ENCODE data around the gene GADL1.
A peak's percentile ranks its signal among the peaks of the same experiment; 100 is the strongest.

GADL1 gene

DNA sequence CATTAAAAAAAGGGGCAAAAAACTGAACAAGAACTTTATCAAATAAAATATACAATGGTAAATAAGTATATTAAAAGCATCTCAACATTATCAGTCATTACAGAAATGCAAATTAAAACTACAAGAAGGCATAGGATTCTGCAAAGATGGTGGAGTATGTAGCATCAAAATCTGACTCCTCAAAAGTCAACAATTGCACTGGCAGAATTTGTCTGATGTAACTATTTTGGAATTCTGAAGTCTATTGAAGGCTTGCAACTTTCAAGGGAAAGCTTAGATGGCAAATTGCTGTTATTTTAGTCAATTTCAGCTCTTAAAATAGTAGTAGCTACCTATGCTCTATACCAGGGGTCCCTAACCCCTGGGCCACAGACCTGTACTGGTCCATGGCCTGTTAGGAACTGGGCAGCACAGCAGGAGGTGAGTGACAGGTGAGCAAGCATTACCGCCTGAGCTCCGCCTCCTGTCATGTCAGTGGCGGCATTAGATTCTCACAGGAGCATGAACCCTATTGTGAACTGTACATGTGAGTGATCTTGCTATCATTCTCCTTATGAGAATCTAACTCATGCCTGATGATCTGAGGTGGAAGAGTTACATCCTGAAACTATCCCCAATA, 180.5 kb downstream of the GADL1 start:
- no peak for DNase-seq

DNA sequence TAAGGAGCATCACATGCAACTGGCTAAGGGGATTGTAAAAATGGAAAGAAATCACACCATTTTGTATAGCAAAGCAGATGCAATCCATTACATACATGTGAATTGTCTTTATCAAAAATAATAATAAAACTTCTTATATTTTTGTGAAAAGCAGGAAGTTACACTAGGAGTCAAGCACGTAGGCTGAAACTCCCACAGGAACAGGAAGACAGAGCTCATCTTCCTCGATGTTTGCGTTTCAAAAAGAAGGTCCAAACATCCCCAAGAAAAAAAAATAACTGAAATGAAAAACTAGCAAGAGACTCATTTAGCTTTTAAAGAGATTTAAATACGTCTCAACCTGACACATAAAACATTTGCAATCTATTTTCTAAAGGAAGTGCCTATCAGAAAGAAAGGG, 181.5 kb downstream of the GADL1 start:
- no peak for DNase-seq

DNA sequence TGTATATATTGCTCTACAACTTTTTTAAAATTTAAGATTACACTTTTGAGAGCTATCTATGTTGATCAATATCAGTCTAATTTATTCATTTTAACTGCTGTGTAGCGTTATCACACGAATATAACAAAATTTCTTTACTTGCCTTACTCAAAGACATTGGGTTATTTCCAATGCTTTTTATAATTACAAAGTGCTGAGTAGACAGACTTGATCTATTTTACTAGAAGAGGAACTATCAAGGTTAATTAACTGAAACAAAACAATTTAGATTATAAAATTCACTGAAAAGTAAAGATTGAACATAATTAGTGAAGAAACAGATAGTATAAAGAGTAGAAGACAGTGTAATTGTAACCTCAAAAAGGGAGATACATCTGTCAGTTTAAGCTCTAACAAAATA, 182.6 kb downstream of the GADL1 start:
- no peak for DNase-seq

DNA sequence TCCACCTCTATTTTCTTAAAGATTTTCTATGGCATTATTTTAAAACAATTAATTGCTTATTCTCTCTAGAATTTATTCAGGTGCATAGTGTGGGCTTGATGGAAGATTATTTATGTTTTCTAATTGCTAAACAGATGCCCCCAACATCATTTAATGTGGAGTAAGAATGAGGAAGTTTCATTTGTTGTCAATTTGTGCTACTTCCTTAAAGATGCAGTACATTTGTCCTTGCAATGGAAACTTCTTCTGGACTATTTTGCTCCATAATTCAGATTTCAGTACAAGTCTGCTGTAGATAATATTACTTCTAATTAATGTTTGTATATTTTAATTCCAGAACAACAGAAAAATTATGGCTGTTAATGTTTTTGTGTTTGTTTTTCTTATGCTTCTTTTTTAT, 183.3 kb downstream of the GADL1 start:
- DNase-seq: no peak

DNA sequence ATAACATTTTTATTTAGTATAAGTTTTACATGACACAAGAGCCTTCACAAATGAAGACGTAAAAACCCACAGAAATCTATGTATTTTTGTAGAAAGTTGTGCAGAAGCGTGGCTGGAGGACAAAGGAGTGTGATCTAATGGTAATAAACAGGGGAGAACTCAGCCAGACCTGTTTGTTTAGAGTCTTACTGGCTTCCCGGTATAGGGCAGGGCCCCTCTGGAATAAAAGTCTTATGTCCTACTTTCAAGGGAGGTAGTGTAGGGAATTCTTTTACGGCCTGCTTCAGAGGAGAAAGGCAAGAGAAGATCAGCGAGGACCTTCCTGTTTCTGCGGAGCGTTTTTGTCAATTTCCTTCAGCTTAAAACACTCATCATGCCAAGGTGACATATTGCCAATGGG, 184.4 kb downstream of the GADL1 start:
- DNase-seq: no peak

DNA sequence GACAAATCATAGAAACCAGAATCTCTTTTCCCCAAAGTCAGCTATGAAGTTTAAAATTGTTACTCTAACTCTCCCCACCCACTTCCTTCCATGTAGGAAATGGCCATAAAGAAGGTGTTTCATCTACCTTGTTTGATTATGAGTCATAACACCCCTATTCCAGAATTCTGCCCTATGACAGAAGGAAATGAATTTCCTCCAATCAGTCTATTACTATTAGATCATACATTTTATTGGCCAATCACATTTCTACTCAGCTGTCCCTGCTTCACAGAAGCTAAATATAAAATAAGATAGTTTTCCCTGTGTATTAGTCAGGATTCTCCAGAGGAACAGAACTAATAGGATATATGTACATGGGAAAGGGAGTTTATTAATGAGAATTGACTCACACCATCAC, 186.0 kb downstream of the GADL1 start:
- DNase-seq: no peak

DNA sequence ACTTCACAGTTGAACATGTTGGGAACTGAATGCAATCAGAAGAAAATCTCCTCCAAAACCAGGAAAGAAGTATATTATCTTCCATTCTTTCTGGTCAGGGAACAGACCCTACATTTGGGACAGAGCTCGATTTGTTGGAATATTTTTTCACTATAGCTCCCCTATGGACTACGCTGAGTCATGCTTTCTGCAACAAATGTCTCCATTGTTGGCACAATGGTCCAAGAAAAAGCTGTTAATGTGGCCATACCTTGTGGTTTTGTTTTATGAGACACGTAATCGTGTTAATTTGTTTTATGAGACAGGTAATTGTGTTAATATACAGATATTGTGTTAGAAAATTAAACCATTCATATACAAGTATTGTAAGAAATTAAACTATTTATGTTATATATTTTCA, 186.6 kb downstream of the GADL1 start:
- no peak for DNase-seq

DNA sequence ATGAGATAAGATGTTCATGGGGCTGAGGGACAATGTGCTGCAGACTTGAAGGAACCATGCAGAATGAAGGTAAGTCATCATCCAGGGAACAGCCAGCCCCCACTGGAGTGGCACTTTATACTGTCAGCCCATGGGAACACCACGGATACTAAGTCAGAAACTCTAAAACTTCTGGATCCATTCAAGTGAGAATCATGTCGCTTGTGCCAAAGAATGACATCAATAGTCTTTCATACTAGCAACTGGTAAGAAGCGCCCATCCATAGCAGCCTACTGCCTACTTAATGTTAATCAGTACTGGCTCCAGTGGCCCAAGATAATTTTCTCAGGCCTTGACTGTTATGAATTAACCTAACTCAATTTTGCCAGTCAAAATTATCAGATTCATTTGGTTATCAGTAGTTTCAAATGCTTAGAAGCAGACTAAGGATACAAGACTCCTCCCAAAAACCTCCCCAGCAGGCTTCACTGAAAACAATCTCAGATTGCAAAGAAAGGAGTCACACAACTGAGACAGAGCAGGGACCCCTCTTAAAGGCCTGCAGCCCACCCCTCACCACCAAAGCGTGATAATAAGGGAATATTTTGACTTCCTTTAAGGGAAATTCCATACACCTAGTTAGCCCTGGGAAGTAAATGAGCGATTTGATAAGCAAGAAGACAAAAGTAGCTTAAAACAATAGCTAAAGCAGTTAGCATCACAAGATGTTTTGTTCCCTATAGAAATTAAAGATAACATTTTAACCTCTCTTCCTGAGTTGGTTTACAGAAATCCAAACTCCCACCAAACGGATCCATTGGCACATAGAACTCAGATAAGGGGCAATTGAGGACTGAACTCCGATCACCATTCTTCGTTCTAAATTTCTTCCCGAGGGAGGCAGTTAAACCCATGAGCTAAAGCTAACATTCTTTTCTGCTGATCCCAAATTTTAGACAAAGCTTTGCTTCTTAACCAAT, 189.2 kb downstream of the GADL1 start:
- peak; percentile 17 for DNase-seq

DNA sequence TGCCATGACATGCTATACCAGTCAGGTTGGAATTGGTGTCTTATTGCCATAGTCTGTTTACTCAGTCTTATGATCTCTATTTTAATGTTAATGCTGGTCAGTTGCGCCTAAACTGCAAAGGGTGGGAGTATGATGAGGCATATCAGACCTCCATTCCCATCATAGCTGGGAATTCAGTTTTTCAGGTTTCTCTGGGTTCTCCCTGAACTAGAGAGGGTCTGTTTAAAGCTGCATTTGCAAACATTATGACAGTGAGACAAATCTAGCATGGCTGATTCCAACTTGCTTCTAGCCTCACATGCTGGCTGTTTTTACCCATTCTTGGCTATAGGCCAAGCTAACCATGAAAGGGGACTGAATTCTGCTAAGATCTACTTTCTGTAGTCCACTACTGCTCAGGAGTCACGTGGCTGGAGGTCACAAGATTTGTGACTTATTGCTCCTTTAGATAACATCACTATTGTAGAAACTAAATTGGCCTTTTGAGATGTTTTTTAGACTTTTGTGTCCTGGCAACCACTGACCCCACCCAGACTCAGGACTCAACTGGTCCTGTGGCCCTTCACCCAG, 191.5 kb downstream of the GADL1 start:
- DNase-seq: no peak

DNA sequence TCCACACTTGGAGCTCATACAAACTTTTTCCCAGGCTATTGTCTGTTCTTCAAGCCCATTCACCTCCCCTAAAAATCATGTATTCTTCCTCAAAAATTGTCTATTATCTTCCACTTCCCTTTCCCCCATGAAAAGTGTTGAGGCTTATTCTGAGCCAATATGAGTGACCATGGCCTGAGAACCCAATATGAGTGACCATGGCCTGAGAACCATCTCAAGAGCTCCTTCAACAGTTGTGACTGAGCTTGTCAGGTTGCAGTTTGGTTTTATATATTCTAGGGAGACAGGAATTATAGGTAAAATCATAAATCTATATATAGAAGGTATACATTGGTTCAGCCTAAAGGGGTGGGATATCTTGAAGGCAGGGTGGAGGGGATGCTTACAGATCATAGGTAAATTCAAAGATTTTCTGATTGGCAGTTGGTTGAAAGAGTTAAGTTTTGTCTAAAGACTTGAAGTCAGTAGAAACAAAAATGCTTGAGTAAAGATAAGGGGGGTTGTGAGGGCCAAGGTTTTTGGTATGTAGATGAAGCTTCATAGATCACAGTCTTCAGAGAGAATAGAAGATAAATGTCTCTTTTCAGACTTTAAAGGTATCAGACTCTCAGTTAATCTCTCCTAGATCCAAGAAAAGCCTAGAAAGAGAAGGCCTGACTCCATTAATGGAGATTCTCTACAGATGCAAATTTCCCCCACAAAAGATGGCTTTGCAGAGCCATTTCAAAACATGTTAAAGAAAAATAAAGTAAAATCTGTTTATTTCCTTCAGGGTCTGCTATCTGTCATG, 192.2 kb downstream of the GADL1 start:
- DNase-seq: no peak

DNA sequence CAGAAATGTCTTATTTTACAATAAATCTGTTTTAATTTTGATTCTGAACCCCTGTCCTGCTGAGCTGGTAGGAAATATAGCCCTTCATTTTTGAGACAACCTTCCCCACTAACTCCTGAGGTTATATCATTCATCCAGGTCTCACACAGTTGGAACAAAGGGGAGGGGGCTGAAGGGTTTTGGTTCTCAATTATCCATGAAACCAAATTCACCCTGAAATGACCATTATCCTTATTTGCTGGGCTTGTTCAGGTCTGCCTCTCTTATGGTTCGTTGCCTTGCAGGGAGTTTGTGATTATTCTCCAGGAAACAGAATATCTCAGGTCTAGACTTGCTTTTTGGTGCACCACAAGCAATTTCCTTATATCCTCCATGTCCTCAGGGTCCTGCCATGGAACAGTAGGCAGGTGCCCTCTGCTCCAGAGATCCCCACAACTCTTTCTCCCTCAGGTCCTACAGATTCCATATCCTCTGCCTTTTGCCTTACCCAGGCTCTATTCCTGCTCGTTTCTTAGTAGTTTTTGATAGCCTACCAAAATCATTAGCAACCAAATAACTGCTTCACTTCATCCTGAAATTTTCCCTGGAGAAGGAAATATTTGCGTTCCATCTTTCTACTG, 193.6 kb downstream of the GADL1 start:
- DNase-seq: no peak

DNA sequence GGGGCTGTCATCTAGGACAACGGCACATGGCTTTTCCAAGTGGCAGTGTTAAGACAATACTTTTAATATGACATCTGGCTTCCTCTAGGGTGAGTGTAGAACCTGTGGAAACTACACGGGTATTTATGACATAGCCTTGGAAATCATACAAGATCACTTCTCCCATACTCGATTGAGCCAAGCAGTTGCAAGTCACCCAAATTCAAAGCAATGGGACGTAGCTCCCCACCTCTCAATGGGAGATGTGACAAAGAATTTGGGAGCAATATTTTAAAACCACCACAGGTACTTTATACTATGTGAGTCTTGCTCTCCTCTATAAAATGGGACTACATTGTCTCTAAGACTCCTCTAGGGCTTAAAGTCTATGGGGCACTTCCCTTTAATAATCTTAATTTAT, 194.5 kb downstream of the GADL1 start:
- DNase-seq: no peak

DNA sequence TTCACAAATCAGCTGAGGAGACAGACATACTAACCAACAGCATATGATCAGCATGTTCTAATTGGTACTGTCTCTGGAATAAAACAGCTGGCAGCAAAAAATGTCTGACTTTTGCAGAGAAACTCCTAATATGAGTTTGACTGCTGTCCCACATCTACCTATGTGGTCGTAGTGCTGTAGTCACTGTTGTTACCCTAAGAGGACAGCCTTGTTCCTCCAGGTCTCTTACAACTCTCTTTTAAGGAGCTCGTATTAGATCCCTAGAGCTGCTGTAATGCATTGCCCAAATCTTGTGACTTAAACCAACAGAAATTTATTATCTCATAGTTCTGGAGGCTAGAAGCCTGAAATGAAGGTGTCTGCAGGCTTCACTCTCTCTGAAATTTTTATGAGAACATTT, 195.9 kb downstream of the GADL1 start:
- DNase-seq: no peak

DNA sequence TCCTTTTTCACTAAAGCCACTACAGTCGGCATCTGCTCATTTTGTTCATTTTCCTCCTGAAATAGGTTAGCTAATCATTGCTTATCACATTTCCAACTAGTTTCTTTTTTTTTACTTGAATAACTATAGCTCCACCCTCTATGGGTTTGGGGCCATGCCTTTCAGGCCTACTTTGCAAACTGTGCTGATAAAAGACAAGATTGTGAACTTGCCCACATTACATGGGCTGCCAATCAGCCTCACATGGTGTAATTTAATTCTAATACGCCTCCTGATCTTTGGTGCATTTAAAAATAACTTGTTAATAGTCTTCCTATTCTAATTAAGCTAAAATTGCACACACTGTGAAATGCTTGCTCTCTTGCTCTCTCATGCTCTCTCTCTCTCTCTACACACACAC, 197.6 kb downstream of the GADL1 start:
- no peak for DNase-seq

DNA sequence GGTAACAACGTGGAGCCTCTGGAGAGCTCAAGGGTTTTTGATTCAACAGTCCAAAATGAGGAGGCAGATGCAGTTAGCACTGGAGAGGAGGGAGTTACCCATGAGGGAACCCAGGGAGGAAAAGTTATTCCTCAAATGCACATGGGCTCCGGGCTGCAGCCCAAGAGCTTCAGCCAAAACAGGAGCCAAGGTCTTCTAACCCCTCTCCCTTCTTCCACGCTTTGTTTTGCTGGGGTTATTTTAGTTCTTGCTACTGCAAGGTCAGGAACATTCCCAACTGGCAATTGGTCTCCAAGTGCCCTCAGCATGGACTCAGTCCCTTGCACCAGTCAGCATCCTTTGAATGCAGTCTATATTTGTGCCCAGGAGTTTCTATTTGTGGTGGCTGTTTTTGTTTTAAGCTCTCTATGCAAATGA, 198.1 kb downstream of the GADL1 start:
- no peak for DNase-seq

DNA sequence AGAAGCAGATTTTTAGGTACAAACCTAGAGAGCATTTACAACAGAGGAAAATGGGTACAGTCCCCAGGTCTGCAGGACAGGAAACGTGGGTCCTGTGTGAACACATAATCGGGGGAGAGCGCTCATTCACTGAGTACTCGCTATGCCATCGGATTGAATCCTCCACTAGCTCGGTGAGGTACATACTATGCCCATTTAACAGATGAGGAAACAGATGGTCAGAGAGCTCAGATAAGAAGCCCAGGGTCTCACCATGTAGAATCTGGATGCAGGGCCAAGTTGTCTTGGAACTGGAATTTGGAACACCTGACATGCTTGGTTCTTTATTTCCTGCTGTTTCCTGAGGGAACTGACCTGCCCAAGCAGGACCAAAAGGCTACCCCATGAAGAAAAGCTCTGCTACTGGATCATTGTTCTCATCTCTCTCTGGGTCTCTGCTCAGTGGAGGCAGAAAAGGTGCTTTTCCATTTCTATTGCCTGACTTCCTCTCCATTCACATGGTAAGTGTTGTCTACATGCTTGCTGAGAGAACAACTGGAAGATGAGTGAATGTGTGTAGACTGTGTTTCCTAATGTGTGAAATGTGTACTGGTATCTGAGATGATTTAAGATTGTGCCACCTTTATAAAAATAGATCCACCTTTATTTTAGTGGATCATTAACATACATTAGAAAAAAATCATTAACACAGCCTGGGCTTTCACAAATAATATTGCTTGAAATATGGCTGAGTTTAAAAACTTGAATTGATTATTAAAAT, 199.0 kb downstream of the GADL1 start:
- no peak for DNase-seq

DNA sequence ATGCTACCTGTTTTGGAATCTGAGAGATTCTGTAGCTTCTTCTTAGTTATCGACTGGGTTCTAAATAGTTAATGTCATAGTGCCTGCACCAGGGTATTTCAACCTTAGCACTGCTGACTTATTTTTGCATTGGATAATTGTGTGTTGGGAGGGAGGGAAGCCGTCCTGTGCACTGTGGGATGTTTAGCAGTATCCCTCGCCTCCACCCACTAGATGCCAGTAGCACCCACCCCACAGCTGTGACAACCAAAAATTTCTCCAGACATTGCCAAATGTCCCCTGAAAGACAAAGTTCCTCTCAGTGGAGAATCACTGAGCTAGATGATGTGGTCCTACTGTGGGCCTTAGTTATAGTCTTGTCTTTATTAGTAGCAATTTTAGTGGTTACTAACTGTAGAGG, 199.8 kb downstream of the GADL1 start:
- no peak for DNase-seq

DNA sequence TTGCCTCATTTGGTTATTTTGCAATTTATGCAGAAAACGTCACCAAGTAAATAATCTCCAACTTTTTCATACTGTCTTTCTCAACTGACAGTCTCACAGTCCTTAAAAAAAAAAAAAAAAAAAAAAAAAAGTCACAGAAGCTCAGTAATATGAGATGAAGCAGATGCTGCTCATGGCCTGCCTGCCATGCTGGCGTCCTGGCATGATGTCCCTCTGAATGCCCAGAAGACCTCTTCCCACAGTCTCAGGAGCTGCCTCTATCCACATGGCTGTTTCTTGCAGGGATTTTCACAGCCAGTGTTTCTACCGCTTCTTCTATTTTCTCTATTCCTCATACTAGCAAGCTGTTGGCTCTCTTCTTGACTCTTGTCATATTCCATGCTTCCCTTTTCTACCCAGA, 200.3 kb downstream of the GADL1 start:
- no peak for DNase-seq

DNA sequence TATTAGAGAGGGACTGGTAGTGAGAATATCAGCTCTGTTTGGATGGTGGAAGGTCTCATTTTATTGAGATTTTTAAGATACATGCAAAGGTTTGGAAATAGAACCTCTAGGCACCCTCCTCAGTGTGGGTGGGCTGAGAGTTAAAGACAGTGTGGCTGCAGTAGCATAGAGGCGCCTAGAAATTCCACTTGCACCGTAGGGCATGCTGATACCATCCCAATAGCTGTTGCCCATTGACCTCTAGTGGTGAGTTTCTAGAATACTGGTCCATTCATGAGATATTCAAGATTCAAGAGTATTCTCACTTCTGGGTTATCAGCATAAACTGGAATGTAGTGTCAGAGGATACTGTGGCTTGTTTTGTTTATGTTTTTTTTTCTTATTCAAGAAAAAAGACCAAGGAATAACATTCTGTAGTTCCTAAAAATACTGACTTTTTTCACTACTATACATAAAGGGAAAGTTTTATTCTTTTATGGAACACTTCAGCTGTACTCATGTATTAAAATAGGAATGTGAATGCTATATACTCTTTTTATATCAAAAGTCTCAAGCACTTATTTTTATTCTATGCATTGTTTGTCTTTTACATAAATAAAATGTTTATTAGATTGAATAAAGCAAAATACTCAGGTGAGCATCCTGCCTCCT, 200.9 kb downstream of the GADL1 start:
- DNase-seq: peak; percentile 73

DNA sequence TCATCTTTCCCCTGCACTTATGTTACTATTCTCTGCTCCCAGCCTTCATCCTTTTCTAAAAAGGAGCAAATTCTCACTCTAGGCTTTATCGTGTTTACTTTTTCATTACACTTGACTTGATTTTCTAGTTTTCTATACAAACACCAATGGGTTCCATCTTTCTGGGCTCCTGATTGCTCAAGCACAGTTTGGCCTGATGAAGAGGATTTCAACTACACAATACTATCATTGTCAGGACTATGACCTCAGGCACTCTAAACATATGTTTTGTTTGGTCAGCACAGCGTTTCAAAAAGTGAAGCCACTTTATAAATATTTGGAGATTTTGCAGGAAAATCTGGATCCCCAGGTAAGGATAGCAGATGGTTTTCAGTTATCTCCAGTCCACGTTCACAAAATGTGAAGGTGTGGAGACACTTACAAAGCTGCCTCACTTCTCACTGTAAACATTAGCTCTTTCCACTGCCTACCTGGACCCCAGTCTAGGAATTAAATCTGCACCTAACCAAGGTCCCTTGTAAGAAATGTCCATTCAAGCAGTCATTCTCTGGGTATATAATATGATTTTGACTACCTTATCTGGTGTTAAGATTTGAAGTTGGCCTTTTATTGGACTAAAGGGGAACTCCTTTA, 201.8 kb downstream of the GADL1 start:
- no peak for DNase-seq

DNA sequence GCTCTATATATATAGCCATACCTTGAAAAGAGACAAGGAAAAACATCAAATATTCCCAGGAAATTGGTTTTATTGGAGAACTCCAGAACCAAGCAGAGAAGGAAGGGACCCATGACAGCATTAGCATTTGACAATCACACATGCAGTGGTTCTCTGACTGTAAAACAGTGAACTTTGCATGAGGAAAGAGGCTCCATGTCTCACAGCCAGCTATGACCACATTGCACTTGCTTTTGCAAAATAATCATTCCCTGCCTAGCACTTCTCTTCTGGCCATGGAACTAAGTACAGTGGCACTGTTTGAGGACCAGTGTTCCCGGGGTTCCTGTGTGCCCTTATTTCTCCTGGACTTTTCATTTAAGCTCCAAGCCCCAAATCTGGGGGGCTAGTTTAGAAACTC, 202.5 kb downstream of the GADL1 start:
- no peak for DNase-seq
